A172 (cell line): ENCODE results near the gene TTC27. TPM values are rescaled to one million over a fixed set of nuclear protein-coding genes. Genes with fewer than 3 reads are reported as not detected.
A peak's percentile ranks its signal among the peaks of the same experiment; 100 is the strongest.
"Not testable (repeated sequence)": the region's sequence is repeated elsewhere in the genome, so short reads cannot be mapped to it uniquely, and the experiment has no call there.

Experiments used
- DNase-seq: peaks from one replicate; pipeline ENCODE4 v3.0.0-alpha.2; 2015; ENCODE audit warnings: low spot score
- total RNA-seq: library from RNA; depleted of rRNA; stranded (reverse); fragments of >200 nt; shearing (Covaris generic); gene quantifications from 2 replicates; pipeline ENCODE4 v1.2.3, GENCODE V29; 2014; rRNA removed

Gene TTC27
- 22.5 and 28.9 TPM in 2 replicates for total RNA-seq

DNA sequence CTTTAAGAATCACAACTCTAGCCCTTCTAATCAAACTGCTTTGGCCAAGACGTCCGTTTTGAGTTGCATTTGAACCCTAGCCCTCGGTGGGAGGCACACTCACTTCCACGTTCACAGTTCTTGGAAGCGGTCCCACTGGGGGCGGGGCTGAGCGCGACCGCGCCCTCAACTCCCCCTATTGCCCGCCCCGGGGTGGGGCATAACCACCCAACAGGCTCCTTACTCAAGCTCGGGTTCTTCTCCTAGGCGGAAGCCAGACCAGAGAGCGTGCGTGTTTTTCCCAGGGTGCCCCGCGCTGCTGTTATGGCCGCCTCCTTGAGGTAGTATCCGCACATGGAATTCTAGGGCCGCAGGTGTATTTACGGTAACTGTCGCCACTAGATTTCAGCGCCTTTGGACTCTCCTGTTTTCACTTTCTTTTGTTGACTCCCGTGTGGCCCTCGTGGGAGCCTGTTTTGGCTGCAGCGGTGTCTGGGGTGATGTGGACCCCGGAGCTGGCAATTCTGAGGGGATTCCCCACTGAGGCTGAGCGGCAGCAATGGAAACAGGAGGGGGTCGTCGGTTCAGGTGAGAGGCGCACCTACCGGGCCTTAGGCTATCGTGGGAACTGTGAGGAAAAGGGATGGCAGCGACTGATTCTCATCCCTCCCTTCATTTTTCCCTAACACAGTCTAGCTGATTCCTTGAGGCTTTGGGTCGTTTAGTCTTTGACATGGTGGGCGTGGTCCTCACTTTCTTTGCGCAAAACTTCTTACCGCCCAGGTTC lies at the start of gene TTC27:
TTC27 (plus strand) TSS at position 237 of the 766 bp plus-strand sequence; CDS start at position 480, 243 bp downstream.
- DNase-seq, result peak; percentile 85

DNA sequence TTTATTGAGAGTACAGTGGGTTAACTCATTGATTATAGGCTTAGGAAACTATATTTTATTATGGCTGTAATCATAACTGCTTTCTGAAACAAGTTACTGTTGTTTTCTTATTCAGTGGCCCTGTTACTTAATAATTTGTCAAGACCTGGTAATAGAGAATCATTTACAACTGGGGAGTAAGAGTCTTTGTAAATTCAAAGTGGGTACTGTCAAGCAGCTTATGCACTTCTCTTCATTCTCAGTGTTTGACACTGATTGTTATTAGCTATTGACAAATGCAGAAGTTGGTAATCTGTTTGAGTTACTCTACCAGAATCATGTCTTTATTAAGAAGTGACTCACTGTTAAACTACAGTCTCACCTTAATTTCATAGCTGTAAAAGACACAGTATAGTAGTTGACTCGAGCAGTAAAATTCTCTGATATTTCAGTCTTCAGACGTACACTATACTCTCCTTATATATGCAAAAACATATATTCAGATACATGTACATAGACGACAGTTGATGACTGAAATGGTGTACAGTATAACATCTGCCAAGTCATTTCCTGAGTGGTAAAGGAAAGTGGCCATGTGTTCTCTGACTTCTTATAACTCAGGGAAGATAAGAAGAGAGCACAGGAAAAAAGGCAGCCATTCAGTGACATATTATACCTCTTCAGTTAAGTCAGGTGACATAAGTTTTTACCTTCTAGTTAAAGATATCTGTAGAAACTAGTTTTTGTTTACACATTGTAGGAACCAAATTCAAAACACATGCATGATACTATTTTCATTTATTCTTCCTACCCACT lies 36.0 kb upstream of the TTC27 start:
- DNase-seq, result peak; percentile 6

- DNase-seq, result no peak
Observed at GRCh38 chr2:32594573-32594972, 33.3 kb upstream of the TTC27 start.

DNA sequence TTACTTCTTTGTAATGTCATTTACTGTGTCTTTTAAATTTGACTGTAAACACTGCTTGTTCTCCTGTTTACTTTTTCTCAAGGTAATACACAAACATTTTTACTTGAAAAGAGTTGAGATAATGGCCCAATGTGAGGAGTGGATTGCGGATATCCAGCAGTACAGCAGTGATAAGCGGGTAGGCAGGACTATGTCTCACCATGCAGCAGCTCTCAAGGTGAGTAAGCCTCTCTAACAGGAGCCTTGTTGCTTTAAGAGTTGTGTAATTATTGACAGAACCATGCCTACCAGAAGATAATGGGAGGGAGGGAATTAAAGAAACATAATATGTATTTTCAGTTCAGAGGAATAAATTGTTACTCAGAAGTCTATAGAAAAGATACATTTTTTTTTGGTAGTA lies 16.5 kb upstream of the TTC27 start:
- no peak for DNase-seq

DNA sequence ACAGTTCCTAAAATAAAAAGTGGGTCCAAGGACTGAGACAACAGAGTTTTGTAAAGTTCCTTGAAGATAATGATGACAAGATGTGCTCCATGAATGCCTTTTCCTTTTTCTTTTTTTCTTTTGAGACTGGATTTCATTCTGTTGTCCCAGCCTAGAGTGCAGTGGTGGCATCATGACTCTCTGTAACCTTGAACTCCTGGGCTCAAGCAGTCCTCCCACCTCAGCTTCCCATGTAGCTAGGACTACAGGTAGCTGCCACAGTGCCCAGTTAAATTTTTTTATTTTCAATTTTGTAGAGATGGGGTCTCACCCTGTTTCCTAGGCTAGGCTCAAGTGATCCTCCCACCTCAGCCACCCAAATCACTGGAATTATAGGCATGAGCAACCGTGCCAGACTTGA lies 16.1 kb upstream of the TTC27 start:
- DNase-seq, result no peak

DNA sequence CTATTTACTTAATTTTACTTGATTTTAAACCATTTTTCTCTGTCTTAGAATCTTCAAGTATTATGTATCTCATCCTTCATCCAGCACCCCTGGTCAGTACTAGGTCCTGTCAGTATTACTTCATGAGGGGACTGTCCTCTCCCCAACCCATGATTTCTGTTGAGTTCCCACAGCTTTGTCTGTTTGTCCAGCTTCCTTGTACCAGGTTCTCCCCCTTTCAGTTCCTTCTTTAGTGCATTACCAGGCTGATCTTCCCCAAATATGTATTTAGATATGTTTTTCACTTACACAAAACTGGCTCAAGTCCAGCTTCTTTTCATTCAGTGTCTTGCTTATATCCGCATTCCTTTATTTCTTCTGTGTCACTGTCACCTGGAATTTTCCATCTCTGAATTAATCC lies 13.8 kb upstream of the TTC27 start:
- no peak for DNase-seq

DNA sequence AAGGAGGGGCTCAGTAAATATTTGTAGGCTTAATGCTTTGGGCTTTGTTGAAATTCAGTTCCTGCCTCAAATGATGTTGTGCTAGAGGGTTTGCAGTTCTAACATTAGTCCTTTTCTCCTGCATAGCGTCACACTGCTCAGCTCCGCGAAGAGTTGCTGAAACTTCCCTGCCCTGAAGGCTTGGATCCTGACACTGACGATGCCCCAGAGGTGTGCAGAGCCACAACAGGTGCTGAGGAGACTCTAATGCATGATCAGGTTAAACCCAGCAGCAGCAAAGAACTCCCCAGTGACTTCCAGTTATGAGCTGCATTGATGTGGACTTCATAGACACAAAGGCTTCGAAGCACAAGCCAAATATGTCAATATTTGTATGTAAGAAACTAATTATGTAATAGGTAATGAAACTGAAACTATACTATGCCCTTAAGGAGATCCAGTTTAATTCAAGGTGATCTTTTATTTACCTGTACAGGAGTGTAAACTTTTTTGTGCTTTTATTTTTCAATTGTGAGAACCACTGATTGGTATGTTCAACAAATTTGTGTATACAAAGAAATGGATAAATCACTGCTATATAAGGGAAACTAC lies 10.2 kb upstream of the TTC27 start:
- no peak for DNase-seq

DNA sequence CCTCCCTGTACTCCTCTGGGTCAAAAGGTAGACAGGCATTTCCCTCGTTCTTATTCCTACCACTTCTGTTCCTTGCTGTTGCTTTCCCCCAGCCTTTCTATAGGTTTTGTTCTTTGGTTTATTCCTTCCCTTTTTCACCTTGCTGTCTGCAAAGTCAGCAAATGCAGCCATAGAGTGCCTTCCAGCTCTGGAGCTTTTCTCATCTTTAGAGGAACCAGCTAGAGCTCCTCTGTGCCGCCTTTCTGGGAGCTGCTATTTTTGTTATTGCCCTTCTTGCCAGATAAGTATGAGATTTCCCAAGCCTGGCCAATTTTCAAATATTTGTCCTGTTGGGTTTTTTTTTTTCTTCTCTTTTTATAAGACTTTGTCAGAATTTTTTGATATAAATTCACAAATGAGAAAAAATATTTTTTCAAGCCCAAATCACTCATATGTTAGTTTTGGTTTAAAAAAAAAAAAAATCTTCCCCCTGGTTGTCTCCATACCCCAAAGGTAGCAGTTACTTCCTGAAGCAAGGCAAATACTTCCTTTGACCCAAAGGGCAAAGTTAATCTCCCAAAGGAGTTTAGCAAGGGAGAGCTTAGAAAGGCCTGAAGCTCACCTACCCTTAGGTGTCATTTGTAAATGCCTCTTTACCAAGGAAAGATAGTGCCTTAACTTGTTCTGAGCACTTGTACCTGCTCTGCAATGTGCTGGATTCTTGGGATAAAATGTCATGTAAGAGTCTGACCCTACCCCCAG lies 5.1 kb upstream of the TTC27 start:
- DNase-seq, result no peak

DNA sequence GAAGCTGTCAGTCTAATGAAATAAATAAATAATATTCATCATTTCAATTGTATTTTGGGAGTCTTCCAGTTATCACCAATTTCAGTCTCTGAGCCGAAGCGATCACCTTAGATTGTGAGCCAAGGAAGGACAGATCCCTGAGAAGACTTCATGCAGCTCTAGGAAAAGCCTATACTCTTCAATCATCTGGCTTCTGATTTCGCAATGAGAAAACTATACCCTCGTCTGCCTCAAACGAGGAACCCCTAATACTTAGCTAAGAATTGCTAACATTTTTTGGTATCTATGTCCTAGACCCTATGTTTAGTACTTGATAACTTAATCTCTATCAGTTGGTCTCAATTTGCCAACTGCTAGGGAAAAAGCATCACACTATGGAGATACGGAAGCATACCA lies 4.5 kb upstream of the TTC27 start:
- no peak for DNase-seq

GRCh38 chr2:32624812-32625211 lies 3.0 kb upstream of the TTC27 start:
- DNase-seq, result no peak

GRCh38 chr2:32626639-32627221 lies 1.1 kb upstream of the TTC27 start:
- DNase-seq, result no peak

DNA sequence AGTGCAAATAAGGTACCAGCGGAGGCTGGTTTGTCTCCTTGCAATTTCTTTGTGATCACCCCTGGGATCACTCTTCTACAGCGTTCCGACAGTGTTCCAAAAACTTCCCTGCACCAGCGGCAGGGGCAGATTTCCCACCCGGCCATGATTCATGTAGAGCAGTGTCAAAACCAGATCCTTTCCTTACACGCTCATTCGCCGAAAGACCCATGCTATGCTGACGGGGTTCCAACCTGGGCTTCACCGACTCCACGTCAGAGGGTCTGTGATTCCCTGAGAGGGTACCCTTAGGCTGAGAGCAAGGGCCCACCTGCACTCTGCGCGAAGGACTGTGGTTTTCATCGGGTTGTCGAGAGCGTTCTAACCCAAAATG lies 423 bp upstream of the TTC27 start:
- no peak for DNase-seq

DNA sequence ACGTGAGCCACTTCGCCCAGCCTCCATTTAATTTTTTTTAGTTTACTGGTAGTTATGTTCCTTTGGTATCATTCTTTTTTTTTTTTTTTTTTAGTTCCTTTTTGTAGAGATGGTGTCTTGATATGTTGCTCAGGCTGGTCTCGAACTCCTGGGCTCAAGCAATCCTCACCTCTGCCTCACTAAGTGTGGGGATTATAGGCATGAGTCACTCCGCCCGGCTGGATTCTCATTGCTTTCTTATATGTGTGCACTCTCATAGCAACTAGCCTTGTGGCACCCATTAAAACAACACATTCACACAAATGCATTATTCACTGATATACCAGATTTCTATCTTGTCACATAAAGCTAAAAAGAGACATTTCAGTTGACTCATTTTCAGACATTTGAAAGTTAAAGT lies 4.2 kb downstream of the TTC27 start:
- peak; percentile 77 for DNase-seq

- no peak for DNase-seq
Observed at GRCh38 chr2:32633040-32633439, 5.2 kb downstream of the TTC27 start.

DNA sequence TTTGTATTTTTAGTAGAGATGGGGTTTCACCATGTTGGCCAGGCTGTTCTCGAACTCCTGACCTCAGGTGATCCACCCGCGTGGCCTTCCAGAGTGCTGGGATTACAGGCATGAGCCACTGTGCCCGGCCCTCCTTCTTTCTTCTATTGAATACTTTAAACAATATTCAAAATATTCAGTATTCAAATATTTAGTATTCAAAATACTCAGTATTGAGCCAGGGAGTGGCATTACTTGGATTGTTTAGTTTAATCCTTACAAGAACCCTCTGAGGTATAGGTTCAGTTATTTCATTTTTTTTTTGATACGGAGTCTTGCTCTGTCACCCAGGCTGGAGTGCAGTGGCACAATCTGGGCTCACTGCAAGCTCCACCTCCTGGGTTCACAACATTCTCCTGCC lies 10.7 kb downstream of the TTC27 start:
- not testable (repeated sequence) for DNase-seq

DNA sequence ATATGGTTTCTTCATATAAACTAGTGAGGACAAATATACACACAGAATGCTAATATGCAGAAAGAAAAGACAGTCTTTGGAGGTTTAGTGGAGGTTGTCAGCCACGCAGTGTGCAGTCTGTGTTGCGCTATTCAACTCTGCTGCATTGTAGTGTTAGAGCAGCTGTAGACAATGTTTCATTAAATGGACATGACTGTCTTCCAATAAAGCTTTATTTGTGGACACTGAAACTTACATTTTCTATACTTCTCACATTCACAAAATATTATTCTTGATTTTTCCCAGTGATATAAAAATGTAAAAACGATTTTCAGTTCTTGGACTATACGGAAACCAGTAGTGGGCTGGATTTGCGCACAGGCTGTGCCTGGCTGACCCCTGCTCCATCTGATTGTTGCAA lies 13.3 kb downstream of the TTC27 start:
- no peak for DNase-seq

DNA sequence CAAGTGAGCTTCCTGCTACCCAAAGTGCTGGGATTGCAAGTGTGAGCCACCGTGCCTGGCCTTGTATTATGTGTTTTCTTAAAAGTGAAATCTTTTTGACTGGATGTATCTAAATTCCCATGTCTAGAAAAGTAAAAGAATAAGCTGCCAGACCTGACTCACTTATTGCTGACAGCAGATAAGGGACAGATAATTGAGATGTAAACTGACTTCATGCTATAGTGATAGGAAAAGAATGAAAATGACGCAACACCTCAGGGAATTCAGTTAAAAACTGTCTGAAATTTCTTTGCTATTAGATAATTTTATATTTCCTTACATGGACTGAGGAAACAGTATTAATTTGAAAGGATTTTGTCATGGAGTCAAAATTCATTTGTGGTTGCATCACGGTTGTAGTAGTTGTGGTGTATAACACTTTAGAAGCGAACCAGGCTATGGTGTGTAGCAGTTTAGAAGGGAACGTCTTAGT lies 19.4 kb downstream of the TTC27 start:
- DNase-seq, result peak; percentile 80

DNA sequence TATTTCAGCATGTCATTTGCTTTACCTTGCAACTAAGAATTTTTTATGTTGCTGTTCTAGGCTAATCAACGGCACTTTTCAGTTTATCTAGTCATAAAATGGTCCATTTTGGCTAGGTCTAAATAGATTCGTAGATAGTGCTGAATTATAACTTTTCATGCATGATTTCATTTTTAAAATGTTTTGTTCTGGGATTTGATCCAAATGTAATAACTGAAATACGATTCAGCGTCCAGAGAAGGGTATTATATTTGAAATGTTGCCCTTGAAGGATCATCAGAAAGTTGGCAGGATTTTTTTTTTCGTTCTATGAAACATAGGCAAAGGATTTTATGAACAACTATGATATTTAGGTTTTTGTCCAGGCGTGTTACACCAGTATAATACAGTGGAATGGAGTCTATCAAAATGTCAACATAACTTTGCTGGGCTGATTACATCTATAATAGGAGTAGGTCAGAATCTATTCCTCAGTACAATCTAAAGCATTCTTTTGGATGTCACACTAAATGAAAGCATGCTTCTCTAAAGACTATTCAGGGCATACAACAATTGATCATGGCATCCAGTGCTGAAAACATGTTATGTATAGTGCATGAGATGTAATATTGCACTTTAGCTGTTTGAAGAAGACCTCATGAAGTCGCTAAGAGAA lies 24.8 kb downstream of the TTC27 start:
- DNase-seq, result no peak

DNA sequence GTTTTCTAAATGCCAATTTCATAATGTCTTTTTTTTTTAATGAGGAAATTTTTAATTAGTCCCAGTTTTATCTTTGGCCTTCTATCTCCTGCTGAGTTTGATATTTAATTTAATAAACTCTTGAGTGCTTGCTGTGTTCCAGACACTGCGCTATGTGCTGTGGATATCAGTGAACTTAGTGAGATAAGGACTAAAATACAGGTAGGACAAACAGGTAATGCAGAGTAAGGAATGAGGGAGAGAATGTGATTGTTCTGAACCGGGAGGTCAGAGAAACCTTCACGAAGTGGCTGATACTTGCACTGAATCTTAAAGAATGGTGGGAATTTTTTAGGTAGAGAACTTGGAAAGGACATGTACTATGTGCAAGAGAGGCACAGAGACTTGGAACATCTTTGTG lies 28.2 kb downstream of the TTC27 start:
- no peak for DNase-seq

DNA sequence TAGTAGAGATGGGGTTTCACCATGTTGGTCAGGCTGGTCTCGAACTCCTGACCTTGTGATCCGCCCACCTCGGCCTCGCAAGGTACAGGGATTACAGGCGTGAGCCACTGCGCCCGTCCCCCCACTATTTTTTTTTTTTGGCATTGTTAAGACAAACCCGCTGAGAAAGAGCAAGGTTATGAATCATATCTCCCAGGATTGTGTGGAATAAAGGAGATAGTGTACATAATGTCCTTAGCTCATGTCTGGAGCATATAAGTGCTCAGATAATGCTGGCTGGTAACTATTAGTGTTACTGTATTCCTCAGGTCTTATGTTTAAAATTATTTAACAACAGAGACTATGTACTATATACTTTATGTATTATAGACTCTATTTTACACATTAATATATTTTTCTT lies 36.0 kb downstream of the TTC27 start:
- DNase-seq, result no peak

DNA sequence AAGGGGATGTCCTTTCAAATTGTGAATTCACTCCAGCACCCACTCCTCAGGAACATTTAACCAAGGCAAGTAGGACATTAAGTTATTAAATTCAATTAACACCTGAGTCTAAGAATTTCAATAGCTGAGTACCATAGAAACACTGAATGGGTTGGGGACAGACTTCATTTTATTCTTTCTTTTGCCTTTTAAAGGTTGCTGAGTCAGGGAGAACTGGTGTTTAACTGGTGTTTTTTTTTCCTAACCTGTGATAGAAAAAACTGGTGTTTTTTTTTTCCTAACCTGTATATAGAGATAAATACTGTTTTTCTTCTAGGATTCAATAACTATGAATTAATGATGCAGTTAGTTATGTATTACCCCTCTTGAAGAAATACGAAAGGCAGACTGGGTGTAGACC lies 38.9 kb downstream of the TTC27 start:
- no peak for DNase-seq
